Brain microvascular endothelial cell (primary cell): ENCODE results near the gene GSG1L.

ENCODE experiments used
- DNase-seq: peaks from one replicate; pipeline ENCODE4 v3.0.0-alpha.2; 2020
- H3K27ac ChIP-seq: fragments of 250-450 bp; sonication (Bioruptor Pico); 2 replicates; pipeline ENCODE4 v1.5.1; 2020; ENCODE audit warnings: mild to moderate bottlenecking, moderate library complexity
- H3K27me3 ChIP-seq: fragments of 250-450 bp; sonication (Bioruptor Pico); replicated peaks from 2 replicates; pipeline ENCODE4 v1.5.1; 2020; ENCODE audit warnings: mild to moderate bottlenecking
- H3K36me3 ChIP-seq: fragments of 250-450 bp; sonication (Bioruptor Pico); replicated peaks from 2 replicates; pipeline ENCODE4 v1.5.1; 2020; ENCODE audit warnings: mild to moderate bottlenecking
- H3K4me3 ChIP-seq: 2 replicates; pipeline ENCODE4 v1.5.1; 2011; ENCODE audit warnings: low read depth, mild to moderate bottlenecking, control low read depth, low read length, moderate library complexity
- CTCF ChIP-seq: IDR thresholded peaks from 2 replicates; pipeline ENCODE4 v1.5.1; 2011; ENCODE audit warnings: low read depth, mild to moderate bottlenecking, moderate library complexity, low read length, control low read depth, inconsistent platforms; ENCODE audit errors: missing control alignments
- in situ Hi-C: cut with HindIII; loops from 2 replicates; pipeline ENCODE4 v1.10.0; 2017; ENCODE audit warnings: low sequenced_read_pairs, low pct_ligation_motif_present

Gene GSG1L

GRCh38 chr16:27792486-27793248 lies 270.8 kb downstream of the GSG1L start:
- no peaks in the 10 kb centered on the region for H3K27me3 ChIP-seq
- no peak for TF ChIP-seq CTCF
- DNase-seq = peak; percentile 29
- no peak overlapping the region for H3K27ac ChIP-seq
- no peak overlapping the region for H3K4me3 ChIP-seq
- H3K36me3 ChIP-seq = no peaks in the 10 kb centered on the region
- in situ Hi-C loops = no loop called here

GRCh38 chr16:27791404-27791719 lies 272.2 kb downstream of the GSG1L start:
- in situ Hi-C loops = no loop called here
- no peak for TF ChIP-seq CTCF
- Histone ChIP-seq H3K27me3 (no peaks in the 10 kb centered on the region), H3K36me3 (no peaks in the 10 kb centered on the region), H3K27ac (no peak overlapping the region), H3K4me3 (no peak overlapping the region)
- DNase-seq = no peak

GRCh38 chr16:27790546-27791403 lies 272.7 kb downstream of the GSG1L start:
- no peak for TF ChIP-seq CTCF
- Histone ChIP-seq H3K27ac (no peak overlapping the region), H3K36me3 (no peaks in the 10 kb centered on the region), H3K27me3 (no peaks in the 10 kb centered on the region), H3K4me3 (no peak overlapping the region)
- in situ Hi-C loops = no loop called here
- no peak for DNase-seq

GRCh38 chr16:27789595-27790241 lies 273.8 kb downstream of the GSG1L start:
- in situ Hi-C loops = no loop called here
- Histone ChIP-seq H3K27ac (no peak overlapping the region), H3K4me3 (no peak overlapping the region), H3K36me3 (no peaks in the 10 kb centered on the region), H3K27me3 (no peaks in the 10 kb centered on the region)
- no peak for TF ChIP-seq CTCF
- DNase-seq = no peak

GRCh38 chr16:27789150-27789549 lies 274.4 kb downstream of the GSG1L start:
- in situ Hi-C loops = no loop called here

More at GRCh38 chr16:27789150-27789549, 274.4 kb downstream of the GSG1L start:
- H3K4me3 ChIP-seq = no peak overlapping the region
- no peaks in the 10 kb centered on the region for H3K27me3 ChIP-seq
- H3K27ac ChIP-seq = no peak overlapping the region
- no peak for DNase-seq
- no peak for TF ChIP-seq CTCF
- H3K36me3 ChIP-seq = no peaks in the 10 kb centered on the region
